ENCODE data around the gene CD160.

The CD160 gene

GRCh38 chr1:145751491-145752037 lies 32.3 kb downstream of the CD160 start:
- TF ChIP-seq ZNF560 (tag by site-specific recombination; IDR thresholded peaks at IDR 0.05; ENCODE audit: borderline replicate concordance) = no peak
- TF ChIP-seq ZNF16 (tag by site-specific recombination; IDR thresholded peaks at IDR 0.05; ENCODE audit: low read depth) = no peak
- no peak for TF ChIP-seq TRIM28 (IDR thresholded peaks at IDR 0.05; ENCODE audit: borderline replicate concordance, low read length)
- no peak for TF ChIP-seq SALL2 (tag by site-specific recombination; IDR thresholded peaks at IDR 0.05; ENCODE audit: borderline replicate concordance)
- TF ChIP-seq ZNF658 (tag by site-specific recombination; IDR thresholded peaks at IDR 0.05) = no peak
- no peak for TF ChIP-seq PRDM4 (tag by site-specific recombination; IDR thresholded peaks at IDR 0.05)
- no peak for TF ChIP-seq SCRT2 (tag by site-specific recombination; IDR thresholded peaks at IDR 0.05)
- TF ChIP-seq ZNF184 (tag by site-specific recombination; IDR thresholded peaks at IDR 0.05) = no peak
- TF ChIP-seq ZNF792 (tag by site-specific recombination; IDR thresholded peaks at IDR 0.05) = no peak
- no peak for TF ChIP-seq ZNF654 (tag by site-specific recombination; IDR thresholded peaks at IDR 0.05; ENCODE audit: low read depth)
- no peak for TF ChIP-seq ZNF354C (tag by site-specific recombination; IDR thresholded peaks at IDR 0.05; ENCODE audit: borderline replicate concordance, low read depth)
- TF ChIP-seq ZNF266 (tag by site-specific recombination; IDR thresholded peaks at IDR 0.05; ENCODE audit: low read depth) = no peak
- no peak for TF ChIP-seq FEZF1 (tag by site-specific recombination; IDR thresholded peaks at IDR 0.05)
- TF ChIP-seq SP3 (tag by site-specific recombination; IDR thresholded peaks at IDR 0.05) = no peak
- no peak for TF ChIP-seq GLI4 (tag by site-specific recombination; IDR thresholded peaks at IDR 0.05)
- no peak for TF ChIP-seq YY1 (tag by site-specific recombination; IDR thresholded peaks at IDR 0.05)
- no peak for TF ChIP-seq SCRT1 (tag by site-specific recombination; IDR thresholded peaks at IDR 0.05; ENCODE audit: borderline replicate concordance)
- TF ChIP-seq ZNF223 (tag by site-specific recombination; IDR thresholded peaks at IDR 0.05) = no peak
- TF ChIP-seq ZNF513 (tag by site-specific recombination; IDR thresholded peaks at IDR 0.05) = no peak
- no peak for TF ChIP-seq ZEB2 (tag by site-specific recombination; IDR thresholded peaks at IDR 0.05)
- POLR2A ChIA-PET = interaction anchor here (0.8 kb wide), 1 partner anchor 73 kb away, joined by 3 read pairs; the partner anchor contains the start of genes POLR3C and RNF115

GRCh38 chr1:145757420-145757819 lies 38.1 kb downstream of the CD160 start:
- no peaks in the 10 kb centered on the region for H3K4me1 ChIP-seq (ENCODE audit: control insufficient read depth, insufficient read depth, low read length)
- ChIA-PET CTCF (interaction anchor here (1.0 kb wide), 1 partner anchor 88 kb away, joined by 3 read pairs; the partner anchor contains the start of gene NUDT17), POLR2A (no interaction called here)
- no peak overlapping the region for H3K4me3 ChIP-seq (ENCODE audit: low read depth, low read length)
- H3K9me3 ChIP-seq (ENCODE audit: control insufficient read depth, insufficient read depth, low read depth, low read length) = no peaks in the 10 kb centered on the region
- H3K36me3 ChIP-seq (ENCODE audit: control insufficient read depth in 2 of 2, insufficient read depth in 1 of 2, low read length in 2 of 2) = peaks cover 0 to 22% of the 10 kb centered on the region in 2 experiments; a peak in 1 of 3 replicates
- no peak overlapping the region for H3K27ac ChIP-seq (ENCODE audit: extremely low read depth, low read depth, low read length)
- TF ChIP-seq, protein P1, sequence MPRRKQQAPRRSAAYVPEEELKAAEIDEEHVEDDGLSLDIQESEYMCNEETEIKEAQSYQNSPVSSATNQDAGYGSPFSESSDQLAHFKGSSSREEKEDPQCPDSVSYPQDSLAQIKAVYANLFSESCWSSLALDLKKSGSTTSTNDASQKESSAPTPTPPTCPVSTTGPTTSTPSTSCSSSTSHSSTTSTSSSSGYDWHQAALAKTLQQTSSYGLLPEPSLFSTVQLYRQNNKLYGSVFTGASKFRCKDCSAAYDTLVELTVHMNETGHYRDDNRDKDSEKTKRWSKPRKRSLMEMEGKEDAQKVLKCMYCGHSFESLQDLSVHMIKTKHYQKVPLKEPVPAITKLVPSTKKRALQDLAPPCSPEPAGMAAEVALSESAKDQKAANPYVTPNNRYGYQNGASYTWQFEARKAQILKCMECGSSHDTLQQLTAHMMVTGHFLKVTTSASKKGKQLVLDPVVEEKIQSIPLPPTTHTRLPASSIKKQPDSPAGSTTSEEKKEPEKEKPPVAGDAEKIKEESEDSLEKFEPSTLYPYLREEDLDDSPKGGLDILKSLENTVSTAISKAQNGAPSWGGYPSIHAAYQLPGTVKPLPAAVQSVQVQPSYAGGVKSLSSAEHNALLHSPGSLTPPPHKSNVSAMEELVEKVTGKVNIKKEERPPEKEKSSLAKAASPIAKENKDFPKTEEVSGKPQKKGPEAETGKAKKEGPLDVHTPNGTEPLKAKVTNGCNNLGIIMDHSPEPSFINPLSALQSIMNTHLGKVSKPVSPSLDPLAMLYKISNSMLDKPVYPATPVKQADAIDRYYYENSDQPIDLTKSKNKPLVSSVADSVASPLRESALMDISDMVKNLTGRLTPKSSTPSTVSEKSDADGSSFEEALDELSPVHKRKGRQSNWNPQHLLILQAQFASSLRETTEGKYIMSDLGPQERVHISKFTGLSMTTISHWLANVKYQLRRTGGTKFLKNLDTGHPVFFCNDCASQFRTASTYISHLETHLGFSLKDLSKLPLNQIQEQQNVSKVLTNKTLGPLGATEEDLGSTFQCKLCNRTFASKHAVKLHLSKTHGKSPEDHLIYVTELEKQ (tag by site-specific recombination; IDR thresholded peaks at IDR 0.05; ENCODE audit: borderline replicate concordance) = no peak
- no peak for TF ChIP-seq ZNF664 (tag by site-specific recombination; IDR thresholded peaks at IDR 0.05)
- TF ChIP-seq ZNF791 (tag by site-specific recombination; IDR thresholded peaks at IDR 0.05) = no peak
- no peak for TF ChIP-seq RBAK (tag by site-specific recombination; IDR thresholded peaks at IDR 0.05)
- no peak for TF ChIP-seq TCF7L2 (IDR thresholded peaks at IDR 0.05; ENCODE audit: borderline replicate concordance, low read depth, low read length)
- no peak for TF ChIP-seq ZNF121 (tag by site-specific recombination; IDR thresholded peaks at IDR 0.05)
- TF ChIP-seq ZNF274 (IDR thresholded peaks at IDR 0.05; ENCODE audit: low read length) = no peak
- TF ChIP-seq ZNF274 (tag by site-specific recombination; IDR thresholded peaks at IDR 0.05; ENCODE audit: borderline replicate concordance) = no peak
- TF ChIP-seq SCRT1 (tag by site-specific recombination; IDR thresholded peaks at IDR 0.05; ENCODE audit: borderline replicate concordance) = no peak

More at GRCh38 chr1:145751491-145752037, 32.3 kb downstream of the CD160 start:
- peaks cover 0 to 35% of the 10 kb centered on the region in 2 experiments; a peak in 1 of 3 replicates for H3K36me3 ChIP-seq (ENCODE audit: control insufficient read depth in 2 of 2, insufficient read depth in 1 of 2, low read length in 2 of 2)
- no peak overlapping the region for H3K4me3 ChIP-seq (ENCODE audit: low read depth, low read length)
- H3K27ac ChIP-seq (ENCODE audit: extremely low read depth, low read depth, low read length) = no peak overlapping the region
- CTCF ChIA-PET = interaction anchor here (1.1 to 1.8 kb wide), 2 partner anchors 8 to 31 kb away, joined by 3 to 8 read pairs; no protein-coding TSS in a partner anchor
- peaks cover 3% of the 10 kb centered on the region; the same call in 1 of the 2 replicates for H3K4me1 ChIP-seq (ENCODE audit: control insufficient read depth, insufficient read depth, low read length)
- no peaks in the 10 kb centered on the region for H3K9me3 ChIP-seq (ENCODE audit: control insufficient read depth, insufficient read depth, low read depth, low read length)
